DOHH2 (cell line): ENCODE measurements around the gene SLF2.
A peak's percentile ranks its signal among the peaks of the same experiment; 100 is the strongest.

Experiments
- H3F3A ChIP-seq: fragments of 200-600 bp; sonication (generic), shearing (Covaris generic); 2 replicates; pipeline ENCODE4 v1.6.0; 2016; ENCODE audit warnings: antibody characterized with exemption, mild to moderate bottlenecking; ENCODE audit not compliant: control insufficient read depth, insufficient read depth
- H3K27ac ChIP-seq: fragments of 200-600 bp; sonication (generic); 2 replicates; pipeline ENCODE4 v1.5.1; 2014; ENCODE audit warnings: low read depth, mild to moderate bottlenecking, low read length, moderate library complexity
- H3K27me3 ChIP-seq: fragments of 200-600 bp; sonication (generic); 2 replicates; pipeline ENCODE4 v1.6.1; 2014; ENCODE audit warnings: mild to moderate bottlenecking, low read length, mixed read lengths; ENCODE audit not compliant: control insufficient read depth
- H3K36me3 ChIP-seq: fragments of 200-600 bp; sonication (generic); 2 replicates; pipeline ENCODE4 v1.6.1; 2014; ENCODE audit warnings: mild to moderate bottlenecking, low read length, moderate library complexity, mixed read lengths; ENCODE audit not compliant: control insufficient read depth
- H3K4me1 ChIP-seq: fragments of 200-600 bp; sonication (generic); 2 replicates; pipeline ENCODE4 v1.6.1; 2014; ENCODE audit warnings: mild to moderate bottlenecking, low read length, mixed read lengths; ENCODE audit not compliant: control insufficient read depth
- H3K4me2 ChIP-seq: fragments of 200-600 bp; sonication (generic); 2 replicates; pipeline ENCODE4 v1.6.0; 2014; ENCODE audit warnings: mild to moderate bottlenecking, low read length, moderate library complexity
- H3K4me3 ChIP-seq: fragments of 200-600 bp; sonication (generic); 2 replicates; pipeline ENCODE4 v1.5.1; 2014; ENCODE audit warnings: mild to moderate bottlenecking, low read length, mixed read lengths
- H3K79me2 ChIP-seq: fragments of 200-600 bp; sonication (generic); 2 replicates; pipeline ENCODE4 v1.6.1; 2014; ENCODE audit warnings: mild to moderate bottlenecking, low read length, mixed read lengths; ENCODE audit not compliant: control insufficient read depth
- H3K9me2 ChIP-seq: fragments of 200-600 bp; sonication (generic); replicated peaks from 2 replicates; pipeline ENCODE4 v1.6.1; 2014; ENCODE audit warnings: mild to moderate bottlenecking, low read length, mixed read lengths; ENCODE audit not compliant: control insufficient read depth
- H3K9me3 ChIP-seq: fragments of 200-600 bp; sonication (generic); 2 replicates; pipeline ENCODE4 v1.6.1; 2014; ENCODE audit warnings: antibody characterized with exemption, low read length, mixed read lengths; ENCODE audit not compliant: control insufficient read depth, insufficient read depth
- H4K20me1 ChIP-seq: fragments of 200-600 bp; sonication (generic); 2 replicates; pipeline ENCODE4 v1.6.0; 2014; ENCODE audit warnings: low read depth, mild to moderate bottlenecking, antibody characterized with exemption, low read length, moderate library complexity; ENCODE audit not compliant: control insufficient read depth, insufficient read depth
- EZH2phosphoT487 ChIP-seq: fragments of 200-600 bp; sonication (generic); IDR thresholded peaks from 2 replicates; pipeline ENCODE4 v1.6.1; 2017; ENCODE audit warnings: borderline replicate concordance, mild to moderate bottlenecking, antibody characterized with exemption, low read length, moderate library complexity, mixed read lengths
- TF ChIP-seq, protein P1 (sequence below): fragments of 200-600 bp; sonication (generic); IDR thresholded peaks from one replicate; pipeline ENCODE4 v1.5.1; 2014; ENCODE audit warnings: antibody characterized with exemption, mild to moderate bottlenecking, low read depth, low read length; ENCODE audit not compliant: poor library complexity, severe bottlenecking

The SLF2 gene

DNA sequence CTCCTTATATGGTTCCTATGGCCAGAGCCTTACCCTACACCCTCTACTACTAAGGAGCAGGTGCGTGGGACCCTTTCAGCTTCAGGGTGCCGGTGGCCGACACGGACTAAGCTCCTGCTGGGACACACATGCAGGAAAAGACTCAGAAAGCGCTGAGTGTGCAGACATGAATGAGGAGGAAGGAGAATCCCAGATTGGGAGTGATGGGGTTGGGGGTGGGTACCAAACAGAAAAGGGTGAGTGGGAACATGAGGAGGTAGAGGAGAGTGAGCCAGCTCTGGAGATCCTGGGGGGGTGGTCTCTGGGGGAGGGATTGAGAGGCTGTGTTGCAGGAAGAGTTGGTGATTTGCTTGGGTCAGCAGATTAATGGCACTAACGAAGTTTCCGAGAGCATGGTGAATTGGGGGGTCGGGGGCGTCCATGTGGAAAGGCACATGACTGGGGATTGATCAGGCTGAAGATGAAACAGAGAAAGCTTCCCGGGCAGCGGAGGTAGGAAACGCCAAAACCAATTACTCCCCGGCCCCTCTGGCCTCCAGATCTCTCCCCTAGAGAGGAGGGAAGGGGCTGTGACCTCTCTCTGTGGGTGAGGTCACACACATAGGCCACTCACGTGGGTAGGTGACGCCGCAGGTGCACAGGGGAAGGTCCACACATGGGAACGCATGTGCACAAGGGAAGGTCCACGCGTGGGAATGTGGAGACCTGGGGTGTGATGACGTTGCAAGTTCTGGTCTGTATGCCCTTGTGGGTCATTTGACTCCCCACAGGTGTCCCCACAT is 37.9 kb upstream of the SLF2 start:
- no peak for TF ChIP-seq EZH2phosphoT487
- TF ChIP-seq, protein P1, sequence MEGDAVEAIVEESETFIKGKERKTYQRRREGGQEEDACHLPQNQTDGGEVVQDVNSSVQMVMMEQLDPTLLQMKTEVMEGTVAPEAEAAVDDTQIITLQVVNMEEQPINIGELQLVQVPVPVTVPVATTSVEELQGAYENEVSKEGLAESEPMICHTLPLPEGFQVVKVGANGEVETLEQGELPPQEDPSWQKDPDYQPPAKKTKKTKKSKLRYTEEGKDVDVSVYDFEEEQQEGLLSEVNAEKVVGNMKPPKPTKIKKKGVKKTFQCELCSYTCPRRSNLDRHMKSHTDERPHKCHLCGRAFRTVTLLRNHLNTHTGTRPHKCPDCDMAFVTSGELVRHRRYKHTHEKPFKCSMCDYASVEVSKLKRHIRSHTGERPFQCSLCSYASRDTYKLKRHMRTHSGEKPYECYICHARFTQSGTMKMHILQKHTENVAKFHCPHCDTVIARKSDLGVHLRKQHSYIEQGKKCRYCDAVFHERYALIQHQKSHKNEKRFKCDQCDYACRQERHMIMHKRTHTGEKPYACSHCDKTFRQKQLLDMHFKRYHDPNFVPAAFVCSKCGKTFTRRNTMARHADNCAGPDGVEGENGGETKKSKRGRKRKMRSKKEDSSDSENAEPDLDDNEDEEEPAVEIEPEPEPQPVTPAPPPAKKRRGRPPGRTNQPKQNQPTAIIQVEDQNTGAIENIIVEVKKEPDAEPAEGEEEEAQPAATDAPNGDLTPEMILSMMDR: no peak
- no peaks in the 10 kb centered on the region for H3K36me3 ChIP-seq
- H3K27me3 ChIP-seq: no peaks in the 10 kb centered on the region
- H3K4me3 ChIP-seq: no peak overlapping the region
- no peaks in the 10 kb centered on the region for H3K9me3 ChIP-seq
- no peaks in the 10 kb centered on the region for H3F3A ChIP-seq
- H4K20me1 ChIP-seq: 0 out of 2 replicates have a peak, but pooled peaks cover 3% of the 10 kb centered on the region
- H3K27ac ChIP-seq: no peak overlapping the region
- H3K4me1 ChIP-seq: peaks cover 26% of the 10 kb centered on the region
- no peaks in the 10 kb centered on the region for H3K79me2 ChIP-seq
- no peak overlapping the region for H3K4me2 ChIP-seq
- H3K9me2 ChIP-seq: no peaks in the 10 kb centered on the region

DNA sequence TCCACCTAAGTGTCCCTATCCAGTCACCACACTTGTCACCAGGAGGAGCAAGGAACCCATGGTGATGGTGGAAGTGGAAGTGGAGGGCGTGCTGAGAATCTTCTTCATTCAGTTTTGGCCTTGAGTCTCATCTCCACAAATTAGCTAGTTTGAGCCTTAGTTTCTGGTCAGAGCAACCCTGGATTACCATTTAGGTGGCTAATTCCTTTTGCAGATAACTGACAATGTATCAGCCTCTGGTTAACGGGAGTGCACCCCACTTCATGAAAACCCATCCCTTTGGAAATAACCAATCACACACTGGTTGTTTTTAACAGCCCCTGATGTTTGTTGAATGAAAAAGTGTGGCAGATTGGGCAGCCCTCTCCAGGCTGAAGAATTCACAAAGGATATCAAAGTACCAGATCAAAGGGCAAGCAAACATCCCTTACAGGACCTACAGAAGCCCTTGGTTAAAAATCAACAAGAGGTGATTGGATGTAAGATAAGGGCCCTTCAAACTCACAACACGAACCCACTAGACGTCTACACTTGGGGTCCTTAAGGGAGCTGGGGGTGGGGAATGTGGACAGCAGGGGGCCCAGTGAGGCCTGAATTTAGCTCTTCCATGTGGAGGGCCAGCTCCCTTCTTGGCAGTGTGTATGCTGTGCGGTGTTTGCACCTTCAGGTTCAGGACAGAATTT is 37.1 kb upstream of the SLF2 start:
- no peak overlapping the region for H3K4me2 ChIP-seq
- no peak overlapping the region for H3K27ac ChIP-seq
- H3K9me3 ChIP-seq: no peaks in the 10 kb centered on the region
- TF ChIP-seq EZH2phosphoT487: no peak
- TF ChIP-seq, protein P1: no peak
- 0 out of 2 replicates have a peak, but pooled peaks cover 3% of the 10 kb centered on the region for H4K20me1 ChIP-seq
- no peaks in the 10 kb centered on the region for H3K9me2 ChIP-seq
- H3K4me1 ChIP-seq: peaks cover 26% of the 10 kb centered on the region
- H3K36me3 ChIP-seq: no peaks in the 10 kb centered on the region
- no peaks in the 10 kb centered on the region for H3K27me3 ChIP-seq
- no peak overlapping the region for H3K4me3 ChIP-seq
- H3K79me2 ChIP-seq: no peaks in the 10 kb centered on the region
- H3F3A ChIP-seq: no peaks in the 10 kb centered on the region

DNA sequence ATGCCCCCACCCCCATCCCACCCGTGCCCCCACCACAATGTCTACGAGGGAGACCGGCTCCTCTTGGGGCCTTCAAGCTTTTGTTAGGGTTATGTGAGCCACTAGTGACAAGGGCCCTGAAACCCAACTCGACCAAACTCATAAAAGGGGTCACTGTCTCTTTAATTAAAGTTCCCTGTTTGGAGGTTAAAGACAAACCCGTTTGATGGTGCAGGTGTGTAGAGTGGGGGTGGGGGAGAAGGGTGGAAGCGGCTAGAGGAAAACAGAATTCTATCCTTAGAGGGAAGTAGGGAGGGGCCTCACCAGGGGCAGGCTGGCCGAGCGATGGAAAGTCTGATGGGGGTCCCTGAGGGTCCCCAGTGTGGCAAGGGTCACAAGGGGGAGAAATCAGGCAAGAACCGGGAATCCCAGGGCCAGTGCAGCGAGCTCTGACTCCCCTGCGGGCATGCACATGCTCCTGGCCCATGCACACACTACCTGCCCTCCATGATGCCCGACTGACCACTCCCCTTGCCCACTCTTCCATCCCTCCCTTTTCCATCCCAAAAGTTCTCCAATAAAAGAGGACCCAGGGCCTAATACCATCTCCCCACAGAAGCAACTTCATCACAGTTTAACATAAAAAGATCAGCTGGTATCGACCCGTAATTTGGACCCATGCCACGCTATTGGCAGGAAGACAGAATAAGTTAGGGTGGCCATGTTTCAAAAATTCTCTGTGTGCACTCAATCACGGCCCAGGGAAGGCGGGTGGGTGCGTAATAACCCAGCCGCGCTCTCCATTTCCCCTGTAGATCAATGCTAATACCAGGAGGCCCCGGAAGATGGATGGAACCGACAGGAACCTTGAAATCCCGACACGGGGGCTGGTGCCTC is 35.9 kb upstream of the SLF2 start:
- Histone ChIP-seq H3K4me3 (peak overlapping the region; percentile 30; the same call in 1 of the 2 replicates), H3K27ac (no peak overlapping the region), H3K9me3 (no peaks in the 10 kb centered on the region), H3K9me2 (no peaks in the 10 kb centered on the region), H4K20me1 (0 out of 2 replicates have a peak, but pooled peaks cover 3% of the 10 kb centered on the region), H3K27me3 (no peaks in the 10 kb centered on the region), H3K36me3 (no peaks in the 10 kb centered on the region), H3F3A (no peaks in the 10 kb centered on the region), H3K79me2 (no peaks in the 10 kb centered on the region), H3K4me1 (peaks cover 26% of the 10 kb centered on the region), H3K4me2 (peak overlapping the region; percentile 48)
- TF ChIP-seq EZH2phosphoT487: no peak
- TF ChIP-seq, protein P1: no peak
